GM23338 (cell line): ENCODE data around the gene OBSCN. TPM values are rescaled to one million over a fixed set of nuclear protein-coding genes. Genes with fewer than 3 reads are reported as not detected.

ENCODE experiments used
- ATAC-seq: fragments of 200-7000 bp; cut with Tn5 transposase; 3 replicates; pipeline ENCODE4 v1.9.1; 2020
- DNase-seq: peaks from one replicate; pipeline ENCODE4 v3.0.0-alpha.2; 2015; ENCODE audit warnings: low spot score
- H2AFZ ChIP-seq: fragments of 200-600 bp; sonication (generic); 2 replicates; pipeline ENCODE4 v1.8.0; 2016; ENCODE audit warnings: antibody characterized with exemption, mild to moderate bottlenecking, moderate library complexity
- H3F3A ChIP-seq: fragments of 200-600 bp; sonication (generic); replicated peaks from 2 replicates; pipeline ENCODE4 v1.8.0; 2017; ENCODE audit warnings: antibody characterized with exemption, mixed run types, low read depth
- H3K27ac ChIP-seq: fragments of 200-600 bp; sonication (generic); 2 replicates; pipeline ENCODE4 v1.6.1; 2016; ENCODE audit warnings: low read depth
- H3K27me3 ChIP-seq: fragments of 200-600 bp; sonication (generic); 2 replicates; pipeline ENCODE4 v1.8.0; 2016; ENCODE audit warnings: mild to moderate bottlenecking, mixed run types, moderate library complexity; ENCODE audit not compliant: insufficient read depth
- H3K36me3 ChIP-seq: fragments of 200-600 bp; sonication (generic); 2 replicates; pipeline ENCODE4 v1.8.0; 2016; ENCODE audit warnings: mild to moderate bottlenecking; ENCODE audit not compliant: insufficient read depth
- H3K4me1 ChIP-seq: fragments of 200-600 bp; sonication (generic); 2 replicates; pipeline ENCODE4 v1.8.0; 2016; ENCODE audit warnings: mild to moderate bottlenecking, moderate library complexity; ENCODE audit not compliant: insufficient read depth
- H3K4me2 ChIP-seq: fragments of 200-600 bp; sonication (generic); 2 replicates; pipeline ENCODE4 v1.7.1; 2017; ENCODE audit warnings: mixed run types
- H3K4me3 ChIP-seq: fragments of 200-600 bp; sonication (generic); 2 replicates; pipeline ENCODE4 v1.6.1; 2016; ENCODE audit warnings: mixed run types
- H3K79me2 ChIP-seq: fragments of 200-600 bp; sonication (generic); replicated peaks from 2 replicates; pipeline ENCODE4 v1.8.0; 2017; ENCODE audit warnings: mild to moderate bottlenecking; ENCODE audit not compliant: insufficient read depth
- H3K9me2 ChIP-seq: fragments of 200-600 bp; sonication (generic); 2 replicates; pipeline ENCODE4 v1.8.0; 2017; ENCODE audit not compliant: insufficient read depth
- H4K20me1 ChIP-seq: fragments of 200-600 bp; sonication (generic); replicated peaks from 2 replicates; pipeline ENCODE4 v1.8.0; 2017; ENCODE audit warnings: mild to moderate bottlenecking; ENCODE audit not compliant: insufficient read depth
- H3K27ac Mint-ChIP-seq: 2 replicates; pipeline ENCODE4 v1.8.0; 2020; ENCODE audit warnings: inconsistent platforms, mild to moderate bottlenecking, moderate library complexity, mixed read lengths
- H3K27me3 Mint-ChIP-seq: 3 replicates; pipeline ENCODE4 v1.8.0; 2022; ENCODE audit warnings: low read depth, mild to moderate bottlenecking, moderate library complexity, mixed read lengths, inconsistent platforms; ENCODE audit not compliant: insufficient read depth, poor library complexity
- H3K36me3 Mint-ChIP-seq: 3 replicates; pipeline ENCODE4 v1.8.0; 2021; ENCODE audit warnings: low read depth, mild to moderate bottlenecking, inconsistent platforms, moderate library complexity, mixed read lengths
- H3K4me1 Mint-ChIP-seq: 3 replicates; pipeline ENCODE4 v1.8.0; 2020; ENCODE audit warnings: mild to moderate bottlenecking, inconsistent platforms, mixed read lengths
- H3K4me3 Mint-ChIP-seq: 3 replicates; pipeline ENCODE4 v1.8.0; 2021; ENCODE audit warnings: moderate library complexity, mild to moderate bottlenecking, inconsistent platforms, mixed read lengths
- H3K9me3 Mint-ChIP-seq: 3 replicates; pipeline ENCODE4 v1.8.0; 2020; ENCODE audit warnings: moderate library complexity, mild to moderate bottlenecking, inconsistent platforms, mixed read lengths
- EZH2 ChIP-seq: fragments of 200-600 bp; sonication (generic); IDR thresholded peaks from one replicate; pipeline ENCODE4 v1.8.0; 2017; ENCODE audit warnings: antibody characterized with exemption, mild to moderate bottlenecking, low read depth; ENCODE audit not compliant: unreplicated experiment
- EZH2phosphoT487 ChIP-seq: fragments of 200-600 bp; sonication (generic); IDR thresholded peaks from one replicate; pipeline ENCODE4 v1.8.1; 2018; ENCODE audit warnings: antibody characterized with exemption; ENCODE audit not compliant: unreplicated experiment
- JUNB ChIP-seq: IDR thresholded peaks from one replicate; pipeline ENCODE4 v1.6.1; 2016; ENCODE audit warnings: antibody characterized with exemption; ENCODE audit not compliant: unreplicated experiment
- NANOG ChIP-seq: IDR thresholded peaks from 2 replicates; pipeline ENCODE4 v1.6.1; 2016; ENCODE audit warnings: antibody characterized with exemption, borderline replicate concordance
- STAT1 ChIP-seq: IDR thresholded peaks from one replicate; pipeline ENCODE4 v1.6.1; 2016; ENCODE audit warnings: antibody characterized with exemption; ENCODE audit not compliant: unreplicated experiment
- ZNF331 ChIP-seq: fragments of 250-450 bp; sonication (Bioruptor Pico); IDR thresholded peaks from 2 replicates; pipeline ENCODE4 v1.5.0; 2020; ENCODE audit warnings: low read depth, mild to moderate bottlenecking, moderate library complexity
- polyA plus RNA-seq: library from polyadenylated mRNA; unstranded; fragments of >200 nt; fragmentation: Nextera tagmentation; extraction: Ambion mirVana; gene quantifications from 2 replicates; pipeline ENCODE4 v1.2.1, GENCODE V29; 2016
- total RNA-seq: library from RNA; depleted of rRNA; stranded (reverse); fragments of >200 nt; shearing (Covaris generic); gene quantifications from 2 replicates; pipeline ENCODE4 v1.2.3, GENCODE V29; 2014
- TF ChIP-seq, protein P1 (sequence below): IDR thresholded peaks from 2 replicates; pipeline ENCODE4 v1.6.1; 2016; ENCODE audit warnings: antibody characterized with exemption
- TF ChIP-seq, protein P2 (sequence below): fragments of 250-450 bp; sonication (Bioruptor Pico); IDR thresholded peaks from 2 replicates; pipeline ENCODE4 v1.5.0; 2020; ENCODE audit warnings: mild to moderate bottlenecking, moderate library complexity
- TF ChIP-seq, protein P3 (sequence below): IDR thresholded peaks from one replicate; pipeline ENCODE4 v1.6.1; 2018; ENCODE audit warnings: antibody characterized with exemption; ENCODE audit not compliant: unreplicated experiment

The OBSCN gene
- total and polyA plus RNA-seq, 2 experiments from 2014 or later = 8.4 to 38.5 TPM

DNA sequence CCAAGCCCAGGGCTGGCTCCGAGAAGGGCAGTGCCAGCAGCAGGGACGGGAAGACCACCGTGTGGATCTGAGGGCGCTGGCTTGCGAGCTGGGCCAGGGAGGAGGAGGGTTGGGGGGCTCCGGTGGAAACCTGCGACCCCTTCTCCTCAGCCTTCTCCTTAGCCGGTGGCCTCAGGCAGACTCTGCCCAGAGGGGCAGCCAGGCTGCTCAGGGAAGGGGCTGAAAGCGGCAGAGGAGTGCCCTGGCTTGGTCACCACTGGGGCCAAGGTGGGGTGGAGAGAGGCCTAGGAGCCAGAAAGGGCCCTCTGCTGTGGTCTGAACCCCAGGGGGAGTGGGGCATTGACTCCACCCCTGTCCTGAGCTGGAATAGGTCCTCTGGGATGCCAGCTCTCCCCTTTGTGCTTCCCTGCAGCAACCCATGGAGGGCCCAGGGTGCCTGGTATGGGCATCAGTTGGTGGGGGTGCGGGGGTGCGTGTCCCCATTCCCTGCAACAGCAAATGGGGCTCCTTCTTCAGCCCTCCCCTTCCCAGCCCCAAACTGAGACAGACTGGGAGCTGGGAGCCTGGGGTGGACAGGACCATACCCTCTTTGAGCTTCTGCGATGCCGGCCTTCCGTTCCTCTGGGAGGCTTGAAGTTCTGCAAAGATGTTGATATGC lies 48.7 kb upstream of the OBSCN start (continued):
- TF ChIP-seq JUNB = no peak
- no peak for TF ChIP-seq ZNF331 (CRISPR knock-in tag)
- no peak for TF ChIP-seq NANOG
- TF ChIP-seq, protein P1, sequence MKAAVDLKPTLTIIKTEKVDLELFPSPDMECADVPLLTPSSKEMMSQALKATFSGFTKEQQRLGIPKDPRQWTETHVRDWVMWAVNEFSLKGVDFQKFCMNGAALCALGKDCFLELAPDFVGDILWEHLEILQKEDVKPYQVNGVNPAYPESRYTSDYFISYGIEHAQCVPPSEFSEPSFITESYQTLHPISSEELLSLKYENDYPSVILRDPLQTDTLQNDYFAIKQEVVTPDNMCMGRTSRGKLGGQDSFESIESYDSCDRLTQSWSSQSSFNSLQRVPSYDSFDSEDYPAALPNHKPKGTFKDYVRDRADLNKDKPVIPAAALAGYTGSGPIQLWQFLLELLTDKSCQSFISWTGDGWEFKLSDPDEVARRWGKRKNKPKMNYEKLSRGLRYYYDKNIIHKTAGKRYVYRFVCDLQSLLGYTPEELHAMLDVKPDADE = no peak
- no peak for TF ChIP-seq EZH2phosphoT487
- no peak for TF ChIP-seq STAT1

GRCh38 chr1:228160201-228160761 lies 47.6 kb upstream of the OBSCN start:
- DNase-seq = no peak
- Histone ChIP-seq H4K20me1 (no peaks in the 10 kb centered on the region; the same call in 1 of the 2 replicates), H3K4me3 (no peak overlapping the region), H3F3A (no peaks in the 10 kb centered on the region), H3K36me3 (no peaks in the 10 kb centered on the region), H3K27ac (no peak overlapping the region), H3K79me2 (no peaks in the 10 kb centered on the region), H3K27me3 (peaks cover 28% of the 10 kb centered on the region), H3K4me2 (no peak overlapping the region), H3K4me1 (peaks cover 8% of the 10 kb centered on the region; the same call in 1 of the 2 replicates), H3K9me2 (no peaks in the 10 kb centered on the region), H2AFZ (no peak overlapping the region)
- Mint-ChIP-seq H3K27ac (no peak overlapping the region), H3K9me3 (no peaks in the 10 kb centered on the region), H3K4me1 (peaks cover 7% of the 10 kb centered on the region; the same call in 1 of the 3 replicates), H3K36me3 (no peaks in the 10 kb centered on the region), H3K27me3 (peaks cover 24% of the 10 kb centered on the region), H3K4me3 (no peak overlapping the region)
- ATAC-seq = no peak
- no peak for TF ChIP-seq STAT1
- no peak for TF ChIP-seq EZH2
- TF ChIP-seq ZNF331 (CRISPR knock-in tag) = no peak
- no peak for TF ChIP-seq JUNB
- TF ChIP-seq, protein P1 = no peak
- no peak for TF ChIP-seq NANOG
- TF ChIP-seq, protein P2, sequence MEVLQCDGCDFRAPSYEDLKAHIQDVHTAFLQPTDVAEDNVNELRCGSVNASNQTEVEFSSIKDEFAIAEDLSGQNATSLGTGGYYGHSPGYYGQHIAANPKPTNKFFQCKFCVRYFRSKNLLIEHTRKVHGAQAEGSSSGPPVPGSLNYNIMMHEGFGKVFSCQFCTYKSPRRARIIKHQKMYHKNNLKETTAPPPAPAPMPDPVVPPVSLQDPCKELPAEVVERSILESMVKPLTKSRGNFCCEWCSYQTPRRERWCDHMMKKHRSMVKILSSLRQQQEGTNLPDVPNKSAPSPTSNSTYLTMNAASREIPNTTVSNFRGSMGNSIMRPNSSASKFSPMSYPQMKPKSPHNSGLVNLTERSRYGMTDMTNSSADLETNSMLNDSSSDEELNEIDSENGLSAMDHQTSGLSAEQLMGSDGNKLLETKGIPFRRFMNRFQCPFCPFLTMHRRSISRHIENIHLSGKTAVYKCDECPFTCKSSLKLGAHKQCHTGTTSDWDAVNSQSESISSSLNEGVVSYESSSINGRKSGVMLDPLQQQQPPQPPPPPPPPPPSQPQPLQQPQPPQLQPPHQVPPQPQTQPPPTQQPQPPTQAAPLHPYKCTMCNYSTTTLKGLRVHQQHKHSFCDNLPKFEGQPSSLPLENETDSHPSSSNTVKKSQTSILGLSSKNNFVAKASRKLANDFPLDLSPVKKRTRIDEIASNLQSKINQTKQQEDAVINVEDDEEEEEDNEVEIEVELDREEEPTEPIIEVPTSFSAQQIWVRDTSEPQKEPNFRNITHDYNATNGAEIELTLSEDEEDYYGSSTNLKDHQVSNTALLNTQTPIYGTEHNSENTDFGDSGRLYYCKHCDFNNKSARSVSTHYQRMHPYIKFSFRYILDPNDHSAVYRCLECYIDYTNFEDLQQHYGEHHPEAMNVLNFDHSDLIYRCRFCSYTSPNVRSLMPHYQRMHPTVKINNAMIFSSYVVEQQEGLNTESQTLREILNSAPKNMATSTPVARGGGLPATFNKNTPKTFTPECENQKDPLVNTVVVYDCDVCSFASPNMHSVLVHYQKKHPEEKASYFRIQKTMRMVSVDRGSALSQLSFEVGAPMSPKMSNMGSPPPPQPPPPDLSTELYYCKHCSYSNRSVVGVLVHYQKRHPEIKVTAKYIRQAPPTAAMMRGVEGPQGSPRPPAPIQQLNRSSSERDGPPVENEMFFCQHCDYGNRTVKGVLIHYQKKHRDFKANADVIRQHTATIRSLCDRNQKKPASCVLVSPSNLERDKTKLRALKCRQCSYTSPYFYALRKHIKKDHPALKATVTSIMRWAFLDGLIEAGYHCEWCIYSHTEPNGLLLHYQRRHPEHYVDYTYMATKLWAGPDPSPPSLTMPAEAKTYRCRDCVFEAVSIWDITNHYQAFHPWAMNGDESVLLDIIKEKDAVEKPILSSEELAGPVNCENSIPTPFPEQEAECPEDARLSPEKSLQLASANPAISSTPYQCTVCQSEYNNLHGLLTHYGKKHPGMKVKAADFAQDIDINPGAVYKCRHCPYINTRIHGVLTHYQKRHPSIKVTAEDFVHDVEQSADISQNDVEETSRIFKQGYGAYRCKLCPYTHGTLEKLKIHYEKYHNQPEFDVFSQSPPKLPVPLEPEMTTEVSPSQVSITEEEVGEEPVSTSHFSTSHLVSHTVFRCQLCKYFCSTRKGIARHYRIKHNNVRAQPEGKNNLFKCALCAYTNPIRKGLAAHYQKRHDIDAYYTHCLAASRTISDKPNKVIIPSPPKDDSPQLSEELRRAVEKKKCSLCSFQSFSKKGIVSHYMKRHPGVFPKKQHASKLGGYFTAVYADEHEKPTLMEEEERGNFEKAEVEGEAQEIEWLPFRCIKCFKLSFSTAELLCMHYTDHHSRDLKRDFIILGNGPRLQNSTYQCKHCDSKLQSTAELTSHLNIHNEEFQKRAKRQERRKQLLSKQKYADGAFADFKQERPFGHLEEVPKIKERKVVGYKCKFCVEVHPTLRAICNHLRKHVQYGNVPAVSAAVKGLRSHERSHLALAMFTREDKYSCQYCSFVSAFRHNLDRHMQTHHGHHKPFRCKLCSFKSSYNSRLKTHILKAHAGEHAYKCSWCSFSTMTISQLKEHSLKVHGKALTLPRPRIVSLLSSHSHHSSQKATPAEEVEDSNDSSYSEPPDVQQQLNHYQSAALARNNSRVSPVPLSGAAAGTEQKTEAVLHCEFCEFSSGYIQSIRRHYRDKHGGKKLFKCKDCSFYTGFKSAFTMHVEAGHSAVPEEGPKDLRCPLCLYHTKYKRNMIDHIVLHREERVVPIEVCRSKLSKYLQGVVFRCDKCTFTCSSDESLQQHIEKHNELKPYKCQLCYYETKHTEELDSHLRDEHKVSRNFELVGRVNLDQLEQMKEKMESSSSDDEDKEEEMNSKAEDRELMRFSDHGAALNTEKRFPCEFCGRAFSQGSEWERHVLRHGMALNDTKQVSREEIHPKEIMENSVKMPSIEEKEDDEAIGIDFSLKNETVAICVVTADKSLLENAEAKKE (CRISPR knock-in tag) = no peak
- TF ChIP-seq, protein P3, sequence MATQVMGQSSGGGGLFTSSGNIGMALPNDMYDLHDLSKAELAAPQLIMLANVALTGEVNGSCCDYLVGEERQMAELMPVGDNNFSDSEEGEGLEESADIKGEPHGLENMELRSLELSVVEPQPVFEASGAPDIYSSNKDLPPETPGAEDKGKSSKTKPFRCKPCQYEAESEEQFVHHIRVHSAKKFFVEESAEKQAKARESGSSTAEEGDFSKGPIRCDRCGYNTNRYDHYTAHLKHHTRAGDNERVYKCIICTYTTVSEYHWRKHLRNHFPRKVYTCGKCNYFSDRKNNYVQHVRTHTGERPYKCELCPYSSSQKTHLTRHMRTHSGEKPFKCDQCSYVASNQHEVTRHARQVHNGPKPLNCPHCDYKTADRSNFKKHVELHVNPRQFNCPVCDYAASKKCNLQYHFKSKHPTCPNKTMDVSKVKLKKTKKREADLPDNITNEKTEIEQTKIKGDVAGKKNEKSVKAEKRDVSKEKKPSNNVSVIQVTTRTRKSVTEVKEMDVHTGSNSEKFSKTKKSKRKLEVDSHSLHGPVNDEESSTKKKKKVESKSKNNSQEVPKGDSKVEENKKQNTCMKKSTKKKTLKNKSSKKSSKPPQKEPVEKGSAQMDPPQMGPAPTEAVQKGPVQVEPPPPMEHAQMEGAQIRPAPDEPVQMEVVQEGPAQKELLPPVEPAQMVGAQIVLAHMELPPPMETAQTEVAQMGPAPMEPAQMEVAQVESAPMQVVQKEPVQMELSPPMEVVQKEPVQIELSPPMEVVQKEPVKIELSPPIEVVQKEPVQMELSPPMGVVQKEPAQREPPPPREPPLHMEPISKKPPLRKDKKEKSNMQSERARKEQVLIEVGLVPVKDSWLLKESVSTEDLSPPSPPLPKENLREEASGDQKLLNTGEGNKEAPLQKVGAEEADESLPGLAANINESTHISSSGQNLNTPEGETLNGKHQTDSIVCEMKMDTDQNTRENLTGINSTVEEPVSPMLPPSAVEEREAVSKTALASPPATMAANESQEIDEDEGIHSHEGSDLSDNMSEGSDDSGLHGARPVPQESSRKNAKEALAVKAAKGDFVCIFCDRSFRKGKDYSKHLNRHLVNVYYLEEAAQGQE = no peak
- no peak for TF ChIP-seq EZH2phosphoT487
